ENCODE results near the gene PDK2.

DNA sequence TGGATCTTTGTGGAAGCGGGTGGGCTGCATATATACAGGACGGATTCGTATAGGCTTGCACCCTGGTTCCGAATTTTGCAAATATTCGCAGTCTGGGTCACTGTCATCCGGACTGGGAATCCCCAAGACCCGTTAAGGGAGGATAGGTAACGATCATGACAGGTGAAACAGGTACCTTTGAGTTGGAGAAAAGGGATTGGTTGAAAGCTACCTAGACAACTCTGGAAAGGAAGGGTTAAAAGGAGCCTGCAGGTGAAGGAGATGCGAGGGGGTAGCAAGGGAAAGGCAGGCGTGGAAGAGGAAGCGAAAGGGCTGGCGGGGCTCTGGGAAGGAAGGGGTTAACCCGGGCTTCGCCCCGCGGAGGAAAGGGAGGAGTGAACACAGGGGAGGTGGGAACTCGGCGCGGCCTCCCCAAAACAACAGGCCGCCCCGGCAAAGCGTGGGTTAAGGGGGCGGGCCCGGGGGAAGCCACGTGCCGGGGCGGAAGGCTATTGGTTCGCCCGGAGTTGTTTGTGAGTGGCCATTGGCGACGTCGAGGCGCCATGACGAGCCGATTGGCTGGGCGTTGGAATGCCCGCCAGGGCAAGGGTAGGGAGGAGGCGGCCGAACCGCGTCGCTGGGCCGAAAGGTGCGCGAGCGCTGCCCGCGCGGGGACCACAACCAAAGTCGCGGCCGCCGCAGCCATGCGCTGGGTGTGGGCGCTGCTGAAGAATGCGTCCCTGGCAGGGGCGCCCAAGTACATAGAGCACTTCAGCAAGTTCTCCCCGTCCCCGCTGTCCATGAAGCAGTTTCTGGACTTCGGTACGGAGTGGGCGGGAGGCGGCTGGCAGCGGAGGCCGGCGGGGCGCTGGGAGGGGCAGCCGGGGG is at the start of gene PDK2:
- TF ChIP-seq POLR2A (IDR thresholded peaks at IDR 0.05; ENCODE audit: low read depth, low read length): no peak
- TF ChIP-seq POLR2AphosphoS5 (IDR thresholded peaks at IDR 0.05; ENCODE audit: low read depth, low read length): no peak
